DOHH2 (cell line): Measurements from ENCODE around the gene SALL2.

Source experiments
- H3F3A ChIP-seq: fragments of 200-600 bp; sonication (generic), shearing (Covaris generic); 2 replicates; pipeline ENCODE4 v1.6.0; 2016; ENCODE audit warnings: antibody characterized with exemption, mild to moderate bottlenecking; ENCODE audit not compliant: control insufficient read depth, insufficient read depth
- H3K27ac ChIP-seq: fragments of 200-600 bp; sonication (generic); 2 replicates; pipeline ENCODE4 v1.5.1; 2014; ENCODE audit warnings: low read depth, mild to moderate bottlenecking, low read length, moderate library complexity
- H3K27me3 ChIP-seq: fragments of 200-600 bp; sonication (generic); 2 replicates; pipeline ENCODE4 v1.6.1; 2014; ENCODE audit warnings: mild to moderate bottlenecking, low read length, mixed read lengths; ENCODE audit not compliant: control insufficient read depth
- H3K36me3 ChIP-seq: fragments of 200-600 bp; sonication (generic); 2 replicates; pipeline ENCODE4 v1.6.1; 2014; ENCODE audit warnings: mild to moderate bottlenecking, low read length, moderate library complexity, mixed read lengths; ENCODE audit not compliant: control insufficient read depth
- H3K4me1 ChIP-seq: fragments of 200-600 bp; sonication (generic); 2 replicates; pipeline ENCODE4 v1.6.1; 2014; ENCODE audit warnings: mild to moderate bottlenecking, low read length, mixed read lengths; ENCODE audit not compliant: control insufficient read depth
- H3K4me2 ChIP-seq: fragments of 200-600 bp; sonication (generic); 2 replicates; pipeline ENCODE4 v1.6.0; 2014; ENCODE audit warnings: mild to moderate bottlenecking, low read length, moderate library complexity
- H3K4me3 ChIP-seq: fragments of 200-600 bp; sonication (generic); 2 replicates; pipeline ENCODE4 v1.5.1; 2014; ENCODE audit warnings: mild to moderate bottlenecking, low read length, mixed read lengths
- H3K79me2 ChIP-seq: fragments of 200-600 bp; sonication (generic); 2 replicates; pipeline ENCODE4 v1.6.1; 2014; ENCODE audit warnings: mild to moderate bottlenecking, low read length, mixed read lengths; ENCODE audit not compliant: control insufficient read depth
- H3K9me2 ChIP-seq: fragments of 200-600 bp; sonication (generic); replicated peaks from 2 replicates; pipeline ENCODE4 v1.6.1; 2014; ENCODE audit warnings: mild to moderate bottlenecking, low read length, mixed read lengths; ENCODE audit not compliant: control insufficient read depth
- H3K9me3 ChIP-seq: fragments of 200-600 bp; sonication (generic); 2 replicates; pipeline ENCODE4 v1.6.1; 2014; ENCODE audit warnings: antibody characterized with exemption, low read length, mixed read lengths; ENCODE audit not compliant: control insufficient read depth, insufficient read depth
- H4K20me1 ChIP-seq: fragments of 200-600 bp; sonication (generic); 2 replicates; pipeline ENCODE4 v1.6.0; 2014; ENCODE audit warnings: low read depth, mild to moderate bottlenecking, antibody characterized with exemption, low read length, moderate library complexity; ENCODE audit not compliant: control insufficient read depth, insufficient read depth
- CTCF ChIP-seq: fragments of 200-600 bp; sonication (generic); IDR thresholded peaks from one replicate; pipeline ENCODE4 v1.5.1; 2014; ENCODE audit warnings: antibody characterized with exemption, mild to moderate bottlenecking, low read depth, low read length; ENCODE audit not compliant: poor library complexity, severe bottlenecking
- EZH2phosphoT487 ChIP-seq: fragments of 200-600 bp; sonication (generic); IDR thresholded peaks from 2 replicates; pipeline ENCODE4 v1.6.1; 2017; ENCODE audit warnings: borderline replicate concordance, mild to moderate bottlenecking, antibody characterized with exemption, low read length, moderate library complexity, mixed read lengths

The SALL2 gene

DNA sequence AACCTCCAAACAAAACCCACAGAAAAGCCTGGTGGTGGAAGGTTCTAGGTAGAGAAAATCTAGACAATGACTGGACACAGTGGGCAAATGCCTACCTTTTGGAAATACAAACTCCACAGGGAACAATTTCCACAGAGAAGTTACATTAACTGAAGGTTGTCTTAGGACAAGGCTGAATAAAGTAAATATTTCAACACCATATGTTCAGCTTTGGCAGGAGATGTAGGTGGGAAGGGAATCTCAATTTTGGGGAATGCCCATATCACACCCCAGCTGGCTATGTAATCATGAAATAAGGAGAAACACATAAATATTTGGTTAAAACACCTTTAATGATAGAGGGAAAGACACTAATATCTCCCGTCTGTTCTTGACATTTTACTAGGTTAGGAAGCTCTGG lies 5.4 kb downstream of the SALL2 start:
- TF ChIP-seq CTCF (no peak), EZH2phosphoT487 (no peak)
- Histone ChIP-seq H3F3A (no peaks in the 10 kb centered on the region), H3K9me2 (no peaks in the 10 kb centered on the region), H3K79me2 (peaks cover 4% of the 10 kb centered on the region), H3K27me3 (no peaks in the 10 kb centered on the region), H4K20me1 (no peaks in the 10 kb centered on the region), H3K9me3 (no peaks in the 10 kb centered on the region), H3K27ac (no peak overlapping the region), H3K36me3 (0 out of 2 replicates have a peak, but pooled peaks cover 4% of the 10 kb centered on the region), H3K4me3 (no peak overlapping the region), H3K4me1 (peaks cover 5% of the 10 kb centered on the region; the same call in 1 of the 2 replicates), H3K4me2 (no peak overlapping the region)

- no peaks in the 10 kb centered on the region for H3K79me2 ChIP-seq
- no peaks in the 10 kb centered on the region for H3K9me2 ChIP-seq
- no peak overlapping the region for H3K4me3 ChIP-seq
- no peak overlapping the region for H3K27ac ChIP-seq
- no peaks in the 10 kb centered on the region for H3K9me3 ChIP-seq
- no peaks in the 10 kb centered on the region for H4K20me1 ChIP-seq
- H3K36me3 ChIP-seq: no peaks in the 10 kb centered on the region
- TF ChIP-seq EZH2phosphoT487 (no peak), CTCF (no peak)
- H3K4me1 ChIP-seq: no peaks in the 10 kb centered on the region
- no peaks in the 10 kb centered on the region for H3K27me3 ChIP-seq
- H3F3A ChIP-seq: peaks cover 2% of the 10 kb centered on the region; the same call in 1 of the 2 replicates
- H3K4me2 ChIP-seq: no peak overlapping the region
Measured at GRCh38 chr14:21518725-21519124, 7.4 kb downstream of the SALL2 start.

- Histone ChIP-seq H3K27me3 (no peaks in the 10 kb centered on the region), H3K36me3 (peaks cover 8% of the 10 kb centered on the region), H3K4me2 (no peak overlapping the region), H3K27ac (no peak overlapping the region), H3F3A (peaks cover 5% of the 10 kb centered on the region; the same call in 1 of the 2 replicates), H3K9me2 (no peaks in the 10 kb centered on the region), H3K4me1 (peaks cover 15% of the 10 kb centered on the region), H3K79me2 (peaks cover 19% of the 10 kb centered on the region), H3K4me3 (no peak overlapping the region), H3K9me3 (no peaks in the 10 kb centered on the region), H4K20me1 (no peaks in the 10 kb centered on the region)
- TF ChIP-seq CTCF: no peak
- no peak for TF ChIP-seq EZH2phosphoT487
Measured at GRCh38 chr14:21514341-21514740, 11.8 kb downstream of the SALL2 start.
